HepG2 (cell line): ENCODE measurements around the gene GPR143. TPM values are rescaled to one million over a fixed set of nuclear protein-coding genes. Genes with fewer than 3 reads are reported as not detected.

Source experiments
- ATAC-seq: fragments of 200-7000 bp; cut with Tn5 transposase; 3 replicates; pipeline ENCODE4 v1.9.1; 2020; ENCODE audit warnings: mild to moderate bottlenecking, moderate library complexity
- BruUV-seq: library from RNA; stranded (reverse); fragments of 400-500 nt; replicated peaks from 2 replicates; lab custom pipeline; 2021; lab: Mats Ljungman, UMichigan
- CTCF ChIA-PET: fragments of 300-600 bp; formaldehyde crosslinking; extraction: SDS; loops from one replicate; lab custom pipeline; 2021; ENCODE audit warnings: low total read pairs, inconsistent platforms, low intra/inter-chr PET ratio; lab: Yijun Ruan, JAX
- POLR2A ChIA-PET: fragments of 350-600 bp; sonication (Branson Sonifier 250); formaldehyde crosslinking; loops from one replicate; lab custom pipeline; 2020; ENCODE audit warnings: antibody characterized with exemption, inconsistent platforms; lab: Yijun Ruan, JAX
- DNase-seq: peaks from one replicate; pipeline ENCODE4 v3.0.0-alpha.2; 2015; ENCODE audit warnings: low spot score
- FAIRE-seq: peaks from 3 replicates; lab custom pipeline; 2011; peaks lifted over from hg19 to GRCh38; lab: Jason Lieb, UNC
- H2AFZ ChIP-seq: one replicate; pipeline ENCODE4 v1.6.1; 2011; ENCODE audit warnings: low read length, inconsistent platforms
- H3K27ac ChIP-seq: fragments of 300-600 bp; 3 replicates; pipeline ENCODE4 v1.8.0; 2011; ENCODE audit warnings: mixed run types, mild to moderate bottlenecking, mixed read lengths, low read length, inconsistent platforms; ENCODE audit not compliant: insufficient read depth; ENCODE audit errors: extremely low read length
- H3K27me3 ChIP-seq, 2 experiments: fragments of 200-600 bp in 1 of 2; 2 replicates in 1 of 2; 3 replicates in 1 of 2; pipeline versions ENCODE4 v1.6.0 to v1.8.0; 2011; ENCODE audit warnings: low read length in 2 of 2, mild to moderate bottlenecking in 2 of 2, moderate library complexity in 2 of 2, inconsistent platforms in 1 of 2; ENCODE audit not compliant: insufficient read depth in 2 of 2, control insufficient read depth in 1 of 2
- H3K36me3 ChIP-seq, 2 experiments: fragments of 200-600 bp in 1 of 2; replicated peaks in 1 of 2; 2 replicates in 1 of 2; 3 replicates in 1 of 2; pipeline versions ENCODE4 v1.5.1 to v1.8.0; 2011; ENCODE audit warnings: low read length in 2 of 2, inconsistent platforms in 1 of 2; ENCODE audit not compliant: insufficient read depth in 2 of 2, control insufficient read depth in 1 of 2
- H3K4me1 ChIP-seq: 2 replicates; pipeline ENCODE4 v1.5.1; 2012; ENCODE audit warnings: low read length, inconsistent platforms; ENCODE audit not compliant: insufficient read depth
- H3K4me2 ChIP-seq: 2 replicates; pipeline ENCODE4 v1.6.0; 2011; ENCODE audit warnings: low read depth, low read length, inconsistent platforms
- H3K4me3 ChIP-seq, 3 experiments: fragments of 200-600 bp in 1 of 3; sonication (generic), shearing (Covaris generic) in 1 of 3; replicated peaks in 1 of 3; 2 replicates each; pipeline ENCODE4 v1.5.1; 2011 to 2016; ENCODE audit warnings: low read length in 3 of 3, inconsistent platforms in 2 of 3, low read depth in 2 of 3, mild to moderate bottlenecking in 2 of 3, control low read depth in 1 of 3, mixed read lengths in 1 of 3; ENCODE audit not compliant: insufficient read depth in 1 of 3
- H3K79me2 ChIP-seq: one replicate; pipeline ENCODE4 v1.6.1; 2011; ENCODE audit warnings: low read length, inconsistent platforms; ENCODE audit not compliant: insufficient read depth
- H3K9ac ChIP-seq: 2 replicates; pipeline ENCODE4 v1.6.0; 2011; ENCODE audit warnings: mild to moderate bottlenecking, low read depth, low read length, inconsistent platforms; ENCODE audit not compliant: insufficient read depth
- H3K9me3 ChIP-seq: 2 replicates; pipeline ENCODE4 v1.5.1; 2012; ENCODE audit warnings: mild to moderate bottlenecking, low read length
- H4K20me1 ChIP-seq: 2 replicates; pipeline ENCODE4 v1.6.0; 2011; ENCODE audit warnings: inconsistent platforms, mild to moderate bottlenecking, low read length, moderate library complexity; ENCODE audit not compliant: insufficient read depth
- AHDC1 ChIP-seq: sonication (generic); formaldehyde crosslinking; IDR thresholded peaks from 2 replicates; pipeline ENCODE4 v1.5.1; 2020; ENCODE audit warnings: mild to moderate bottlenecking, missing genetic modification reagents, borderline replicate concordance
- ESRRA ChIP-seq: sonication (generic); formaldehyde crosslinking; IDR thresholded peaks from 2 replicates; pipeline ENCODE4 v1.5.1; 2020; ENCODE audit warnings: mild to moderate bottlenecking, low read depth, missing genetic modification reagents
- HDAC2 ChIP-seq: sonication (generic); formaldehyde crosslinking; IDR thresholded peaks from 2 replicates; pipeline ENCODE4 v1.4.0; 2020; ENCODE audit warnings: missing genetic modification reagents
- HHEX ChIP-seq: IDR thresholded peaks from 2 replicates; pipeline ENCODE4 v1.6.1; 2016; ENCODE audit warnings: control low read depth
- JUND ChIP-seq: sonication (generic); formaldehyde crosslinking; IDR thresholded peaks from 2 replicates; pipeline ENCODE4 v1.8.0; 2022; ENCODE audit warnings: mild to moderate bottlenecking, missing genetic modification reagents
- MIER2 ChIP-seq: IDR thresholded peaks from 2 replicates; pipeline ENCODE4 v1.6.1; 2016; ENCODE audit warnings: missing biosample characterization, missing genetic modification reagents
- RAD51 ChIP-seq: fragments of 450-650 bp; IDR thresholded peaks from 2 replicates; pipeline ENCODE4 v1.6.1; 2016; ENCODE audit warnings: borderline replicate concordance
- SP5 ChIP-seq: IDR thresholded peaks from 2 replicates; pipeline ENCODE4 v1.6.1; 2016; ENCODE audit warnings: low read depth, borderline replicate concordance
- STAT5B ChIP-seq: sonication (generic); formaldehyde crosslinking; IDR thresholded peaks from 2 replicates; pipeline ENCODE4 v1.4.0; 2020; ENCODE audit warnings: missing genetic modification reagents
- TEAD2 ChIP-seq: sonication (generic); formaldehyde crosslinking; IDR thresholded peaks from 2 replicates; pipeline ENCODE4 v1.9.0; 2021; ENCODE audit warnings: missing genetic modification reagents
- ZNF17 ChIP-seq: sonication (generic); formaldehyde crosslinking; IDR thresholded peaks from 2 replicates; pipeline ENCODE4 v1.5.0; 2020; ENCODE audit warnings: mild to moderate bottlenecking, missing genetic modification reagents
- ZNF441 ChIP-seq: sonication (generic); formaldehyde crosslinking; IDR thresholded peaks from 2 replicates; pipeline ENCODE4 v1.7.0; 2021; ENCODE audit warnings: missing genetic modification reagents, borderline replicate concordance
- WGBS: methylation state at CpG from one replicate; pipeline ENCODE4 v1.1.6; 2017; ENCODE audit warnings: low lambda C conversion rate; 5-methylcytosine and 5-hydroxymethylcytosine counted together
- in situ Hi-C: cut with HindIII; loops from 2 replicates; pipeline ENCODE4 v1.10.0; 2017; ENCODE audit warnings: low pct_unique_long_range_greater_than_20kb; ENCODE audit not compliant: extremely low pct_ligation_motif_present
- intact Hi-C: fragments of 100-400 bp; cut with micrococcal nuclease; formaldehyde crosslinking; loops from one replicate; pipeline ENCODE4 v1.10.0; 2022; ENCODE audit not compliant: unreplicated experiment
- polyA plus RNA-seq, 8 experiments: library from polyadenylated mRNA; depleted of rRNA in 3 of 8; stranded (reverse) in 7 of 8; unstranded in 1 of 8; fragments of >200 nt; fragmentation: Illumina TruSeq in 4 of 8; extraction: Trizol in 4 of 8; gene quantifications; 2 replicates each; pipeline versions ENCODE4 v1.2.1 to v1.2.3, GENCODE V29; 2011 to 2016; ENCODE audit warnings: low read depth in 4 of 8, missing spikeins in 1 of 8, mixed read lengths in 1 of 8; ENCODE audit not compliant: insufficient read depth in 1 of 8
- total RNA-seq, 5 experiments: library from RNA; depleted of rRNA; stranded (reverse); fragments of >200 nt; fragmentation: Illumina TruSeq; extraction: Trizol; gene quantifications; 2 replicates each; pipeline ENCODE4 v1.2.3, GENCODE V29; 2016; ENCODE audit warnings: low read depth in 1 of 5

The GPR143 gene
- total and polyA plus RNA-seq, 2 of the 13 experiments (the other 11 are each of a cell fraction or from before 2014, with no cell fraction given) = 0.30 to 0.89 TPM

- Histone ChIP-seq H3K4me1 (peaks cover 19% of the 10 kb centered on the region), H3K79me2 (no peaks in the 10 kb centered on the region), H2AFZ (no peak overlapping the region), H3K4me3 (no peak overlapping the region), H3K27me3 (no peaks in the 10 kb centered on the region), H3K4me2 (no peak overlapping the region), H4K20me1 (no peaks in the 10 kb centered on the region), H3K27ac (no peak overlapping the region), H3K9me3 (no peaks in the 10 kb centered on the region)
- in situ Hi-C loops (no loop called here), intact Hi-C loops (no loop called here)
- POLR2A ChIA-PET = no interaction called here
- BruUV-seq = no TSS peak
- WGBS = 96% methylated on average over 4 of the region's 7 CpGs
- CTCF ChIA-PET = no interaction called here
- ATAC-seq (no peak), FAIRE-seq (no peak), DNase-seq (no peak)
- TF ChIP-seq HDAC2 (CRISPR knock-in tag) (no peak), MIER2 (CRISPR knock-in tag) (no peak), AHDC1 (CRISPR knock-in tag) (no peak), ZNF441 (CRISPR knock-in tag) (no peak), TEAD2 (CRISPR knock-in tag) (no peak), ZNF17 (no peak), SP5 (CRISPR knock-in tag) (no peak), RAD51 (no peak), JUND (CRISPR knock-in tag) (no peak), STAT5B (CRISPR knock-in tag) (no peak), HHEX (CRISPR knock-in tag) (no peak), ESRRA (CRISPR knock-in tag) (no peak)
- TF ChIP-seq, all 625 proteins: peak for 0
- H3K36me3 ChIP-seq = no peaks in the 10 kb centered on the region
- H3K9ac ChIP-seq = no peak overlapping the region
Observed at GRCh38 chrX:9805956-9806355, 40.3 kb upstream of the GPR143 start.
